AG04450 (cell line): ENCODE results near the gene NUP153. TPM values are rescaled to one million over a fixed set of nuclear protein-coding genes. Genes with fewer than 3 reads are reported as not detected.

Source experiments
- CTCF ChIA-PET: fragments of 300-600, 350-600 bp; formaldehyde crosslinking; extraction: SDS; loops from one replicate; lab custom pipeline; 2022; ENCODE audit warnings: antibody characterized with exemption, inconsistent platforms; lab: Charles Lee
- POLR2A ChIA-PET: fragments of 350-600 bp; formaldehyde crosslinking; extraction: SDS; loops from one replicate; lab custom pipeline; 2021; ENCODE audit warnings: antibody characterized with exemption, inconsistent platforms; lab: Yijun Ruan, JAX
- DNase-seq: peaks from one replicate; pipeline ENCODE4 v3.0.0-alpha.2; 2011; ENCODE audit warnings: low read depth, low spot score
- H3K27ac ChIP-seq: one replicate; pipeline ENCODE4 v1.5.1; 2012; ENCODE audit warnings: low read depth, low read length, control low read depth
- H3K27me3 ChIP-seq: one replicate; pipeline ENCODE4 v1.6.0; 2012; ENCODE audit warnings: low read length; ENCODE audit not compliant: control insufficient read depth, insufficient read depth
- H3K4me3 ChIP-seq: 2 replicates; pipeline ENCODE4 v1.5.1; 2011; ENCODE audit warnings: mild to moderate bottlenecking, low read depth, low read length, control low read depth
- H3K9me3 ChIP-seq: 2 replicates; pipeline ENCODE4 v1.5.1; 2012; ENCODE audit warnings: low read length; ENCODE audit not compliant: control insufficient read depth, insufficient read depth
- CTCF ChIP-seq: IDR thresholded peaks from 2 replicates; pipeline ENCODE4 v1.5.1; 2011; ENCODE audit warnings: low read depth, low read length, control low read depth, inconsistent platforms
- polyA plus RNA-seq: library from polyadenylated mRNA; depleted of rRNA; stranded (reverse); fragments of >200 nt; gene quantifications from 2 replicates; pipeline ENCODE4 v1.2.3, GENCODE V29; 2011

NUP153 gene
- polyA plus RNA-seq, 1 experiment: 35.2 TPM

GRCh38 chr6:17672064-17672718 is 34.5 kb downstream of the NUP153 start:
- DNase-seq: no peak
- Histone ChIP-seq H3K9me3 (no peaks in the 10 kb centered on the region), H3K27me3 (no peaks in the 10 kb centered on the region), H3K27ac (no peak overlapping the region), H3K4me3 (no peak overlapping the region)
- no peak for TF ChIP-seq CTCF
- ChIA-PET CTCF (interaction anchor here (0.5 kb wide), 1 partner anchor 85 kb away, joined by 3 read pairs; no protein-coding TSS in a partner anchor), POLR2A (no interaction called here)

- ChIA-PET POLR2A (interaction anchor here (0.6 kb wide), 1 partner anchor 11 kb away, joined by 3 read pairs; no protein-coding TSS in a partner anchor), CTCF (interaction anchor here (1.5 to 2.1 kb wide), 2 partner anchors 9 to 136 kb away, joined by 3 to 6 read pairs; no protein-coding TSS in a partner anchor)
Observed at GRCh38 chr6:17666646-17667045, 40.1 kb downstream of the NUP153 start.

GRCh38 chr6:17665132-17665531 is 41.6 kb downstream of the NUP153 start:
- Histone ChIP-seq H3K27me3 (no peaks in the 10 kb centered on the region), H3K9me3 (no peaks in the 10 kb centered on the region), H3K27ac (no peak overlapping the region), H3K4me3 (no peak overlapping the region)
- no peak for DNase-seq
- ChIA-PET CTCF (no interaction called here), POLR2A (no interaction called here)
- no peak for TF ChIP-seq CTCF

More at GRCh38 chr6:17666646-17667045, 40.1 kb downstream of the NUP153 start:
- Histone ChIP-seq H3K27ac (no peak overlapping the region), H3K9me3 (no peaks in the 10 kb centered on the region), H3K4me3 (no peak overlapping the region), H3K27me3 (no peaks in the 10 kb centered on the region)
- DNase-seq: no peak
- TF ChIP-seq CTCF: no peak

GRCh38 chr6:17663226-17663625 is 43.5 kb downstream of the NUP153 start:
- Histone ChIP-seq H3K9me3 (no peaks in the 10 kb centered on the region), H3K4me3 (no peak overlapping the region), H3K27me3 (no peaks in the 10 kb centered on the region), H3K27ac (no peak overlapping the region)
- DNase-seq: no peak
- CTCF ChIA-PET: no interaction called here
- POLR2A ChIA-PET: no interaction called here
- TF ChIP-seq CTCF: no peak

GRCh38 chr6:17662585-17662984 is 44.1 kb downstream of the NUP153 start:
- Histone ChIP-seq H3K27ac (no peak overlapping the region), H3K4me3 (no peak overlapping the region), H3K9me3 (no peaks in the 10 kb centered on the region), H3K27me3 (no peaks in the 10 kb centered on the region)
- CTCF ChIA-PET: no interaction called here
- POLR2A ChIA-PET: no interaction called here
- DNase-seq: no peak
- no peak for TF ChIP-seq CTCF
